GM12892 (cell line): Measurements from ENCODE around the gene IL17REL.

Experiments
- POLR2A ChIP-seq: IDR thresholded peaks from 2 replicates; pipeline ENCODE4 v1.6.1; 2011; ENCODE audit warnings: low read depth, low read length, control low read depth
- POLR2AphosphoS5 ChIP-seq: IDR thresholded peaks from 2 replicates; pipeline ENCODE4 v1.6.1; 2011; ENCODE audit warnings: low read depth, low read length, control low read depth

DNA sequence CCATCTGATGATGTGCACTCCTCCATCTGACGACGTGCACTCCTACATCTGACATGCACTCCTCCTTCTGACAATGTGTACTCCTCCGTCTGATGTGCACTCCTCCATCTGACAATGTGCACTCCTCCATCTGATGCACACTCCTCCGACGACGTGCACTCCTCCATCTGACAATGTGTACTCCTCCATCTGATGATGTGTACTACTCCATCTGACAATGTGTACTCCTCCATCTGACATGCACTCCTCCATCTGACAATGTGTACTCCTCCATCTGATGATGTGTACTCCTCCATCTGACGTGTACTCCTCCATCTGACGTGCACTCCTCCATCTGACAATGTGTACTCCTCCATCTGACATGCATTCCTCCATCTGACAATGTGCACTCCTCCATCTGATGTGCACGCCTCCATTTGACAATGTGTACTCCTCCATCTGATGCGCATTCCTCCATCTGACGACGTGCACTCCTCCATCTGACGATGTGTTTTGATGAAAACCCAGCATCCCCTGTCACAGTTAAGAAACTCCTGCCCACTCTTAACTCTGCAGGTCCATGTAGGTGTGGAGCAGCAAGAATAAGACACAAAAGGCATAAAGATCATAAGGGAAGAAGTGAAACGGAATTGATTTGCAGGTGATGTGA is 9.7 kb upstream of the IL17REL start:
- TF ChIP-seq POLR2A, result no peak
- TF ChIP-seq POLR2AphosphoS5, result no peak
